CD14-positive monocyte (primary cell): ENCODE results near the gene TMEM178B. TPM values are rescaled to one million over a fixed set of nuclear protein-coding genes. Genes with fewer than 3 reads are reported as not detected.

Source experiments
- DNase-seq, 3 donors: peaks; one replicate each; pipeline ENCODE4 v3.0.0-alpha.2; 2011 to 2022
- H2AFZ ChIP-seq: 2 replicates; pipeline ENCODE4 v1.6.0; 2012; ENCODE audit warnings: mild to moderate bottlenecking, low read depth, low read length, inconsistent platforms; ENCODE audit not compliant: insufficient read depth, poor library complexity, severe bottlenecking
- H3K27ac ChIP-seq, 2 donors: 1 replicate in 1 of 2; 2 replicates in 1 of 2; pipeline ENCODE4 v1.5.1; 2012 to 2013; ENCODE audit warnings: low read length in 2 of 2, control low read depth in 1 of 2, inconsistent platforms in 1 of 2, low read depth in 1 of 2, mild to moderate bottlenecking in 1 of 2
- H3K27me3 ChIP-seq, 2 donors: one replicate each; pipeline versions ENCODE4 v1.6.0 to v1.6.1; 2011 to 2013; ENCODE audit warnings: low read length in 2 of 2; ENCODE audit not compliant: control insufficient read depth in 2 of 2, insufficient read depth in 2 of 2
- H3K36me3 ChIP-seq, 2 donors: replicated peaks in 1 of 2; 1 replicate in 1 of 2; 2 replicates in 1 of 2; pipeline versions ENCODE4 v1.5.1 to v1.6.1; 2012 to 2013; ENCODE audit warnings: low read length in 2 of 2, control low read depth in 1 of 2, inconsistent platforms in 1 of 2, mild to moderate bottlenecking in 1 of 2; ENCODE audit not compliant: insufficient read depth in 2 of 2, control insufficient read depth in 1 of 2
- H3K4me1 ChIP-seq, 2 donors: 1 replicate in 1 of 2; 2 replicates in 1 of 2; pipeline versions ENCODE4 v1.5.1 to v1.6.1; 2012 to 2013; ENCODE audit warnings: low read length in 2 of 2, control low read depth in 1 of 2, inconsistent platforms in 1 of 2, mild to moderate bottlenecking in 1 of 2, moderate library complexity in 1 of 2; ENCODE audit not compliant: insufficient read depth in 2 of 2, control insufficient read depth in 1 of 2
- H3K4me2 ChIP-seq: replicated peaks from 2 replicates; pipeline ENCODE3; 2012; ENCODE audit warnings: low read length, moderate library complexity, mild to moderate bottlenecking; ENCODE audit not compliant: poor library complexity, severe bottlenecking; ENCODE audit errors: extremely low read depth
- H3K4me3 ChIP-seq, 3 experiments: fragments of 200-600 bp in 1 of 3; sonication (generic) in 1 of 3; replicated peaks in 1 of 3; 1 replicate in 2 of 3; 2 replicates in 1 of 3; pipeline ENCODE4 v1.5.1; 2011 to 2013; ENCODE audit warnings: low read length in 3 of 3, mild to moderate bottlenecking in 3 of 3, control low read depth in 2 of 3, low read depth in 2 of 3, inconsistent platforms in 1 of 3, moderate library complexity in 1 of 3
- H3K79me2 ChIP-seq: 2 replicates; pipeline ENCODE4 v1.6.0; 2012; ENCODE audit warnings: mild to moderate bottlenecking, control low read depth, inconsistent platforms, low read length, moderate library complexity; ENCODE audit not compliant: insufficient read depth
- H3K9ac ChIP-seq: 2 replicates; pipeline ENCODE4 v1.6.0; 2017; ENCODE audit warnings: low read length, mild to moderate bottlenecking; ENCODE audit not compliant: insufficient read depth, poor library complexity, severe bottlenecking
- H3K9me3 ChIP-seq, 2 donors: replicated peaks in 1 of 2; 1 replicate in 1 of 2; 2 replicates in 1 of 2; pipeline versions ENCODE4 v1.5.1 to v1.6.1; 2012 to 2013; ENCODE audit warnings: low read length in 2 of 2, control low read depth in 1 of 2; ENCODE audit not compliant: control insufficient read depth in 1 of 2, insufficient read depth in 1 of 2
- H4K20me1 ChIP-seq: 2 replicates; pipeline ENCODE4 v1.6.0; 2012; ENCODE audit warnings: mild to moderate bottlenecking, low read length, control low read depth, moderate library complexity; ENCODE audit not compliant: insufficient read depth
- H3K27ac Mint-ChIP-seq, 7 donors: one replicate each; pipeline ENCODE4 v1.8.0; 2020; ENCODE audit warnings: mild to moderate bottlenecking in 7 of 7, mixed read lengths in 7 of 7, moderate library complexity in 6 of 7, inconsistent platforms in 2 of 7
- H3K27me3 Mint-ChIP-seq, 3 donors: one replicate each; pipeline ENCODE4 v1.8.0; 2021 to 2022; ENCODE audit warnings: low read depth in 3 of 3, mild to moderate bottlenecking in 3 of 3, mixed read lengths in 3 of 3, moderate library complexity in 3 of 3, inconsistent platforms in 1 of 3
- H3K36me3 Mint-ChIP-seq, 2 donors: one replicate each; pipeline ENCODE4 v1.8.0; 2020; ENCODE audit warnings: mixed read lengths in 2 of 2, inconsistent platforms in 1 of 2, mild to moderate bottlenecking in 1 of 2
- H3K4me1 Mint-ChIP-seq: one replicate; pipeline ENCODE4 v1.8.0; 2020; ENCODE audit warnings: mild to moderate bottlenecking, mixed read lengths
- H3K4me3 Mint-ChIP-seq, 2 donors: one replicate each; pipeline ENCODE4 v1.8.0; 2020; ENCODE audit warnings: mild to moderate bottlenecking in 2 of 2, mixed read lengths in 2 of 2, moderate library complexity in 1 of 2
- H3K9me3 Mint-ChIP-seq, 7 donors: one replicate each; pipeline ENCODE4 v1.8.0; 2020 to 2022; ENCODE audit warnings: mixed read lengths in 7 of 7, mild to moderate bottlenecking in 6 of 7, moderate library complexity in 6 of 7, inconsistent platforms in 2 of 7
- WGBS: methylation state at CpG from one replicate; pipeline ENCODE4 v1.1.5; 2013; ENCODE audit warnings: missing lambda C conversion rate; ENCODE audit not compliant: insufficient coverage; 5-methylcytosine and 5-hydroxymethylcytosine counted together
- intact Hi-C, 2 donors: fragments of 100-400 bp; cut with micrococcal nuclease; formaldehyde crosslinking; loops; one replicate each; pipeline versions ENCODE4 v1.15.0 to v1.15.1; 2023
- polyA plus RNA-seq, 3 donors: library from polyadenylated mRNA; depleted of rRNA in 1 of 3; unstranded in 2 of 3; stranded (reverse) in 1 of 3; fragments of 300-500 nt in 2 of 3; fragments of >200 nt in 1 of 3; fragmentation: Illumina TruSeq in 2 of 3; gene quantifications; 1 replicate in 2 of 3; 2 replicates in 1 of 3; pipeline ENCODE4 v1.2.3, GENCODE V29; 2012 to 2021
- TF ChIP-seq, protein P1 (sequence below): fragments of 200-600 bp; IDR thresholded peaks from one replicate; pipeline ENCODE4 v1.8.0; 2022; ENCODE audit warnings: antibody characterized with exemption, mild to moderate bottlenecking

Gene TMEM178B
- polyA plus RNA-seq, 3 donors = not detected

DNA sequence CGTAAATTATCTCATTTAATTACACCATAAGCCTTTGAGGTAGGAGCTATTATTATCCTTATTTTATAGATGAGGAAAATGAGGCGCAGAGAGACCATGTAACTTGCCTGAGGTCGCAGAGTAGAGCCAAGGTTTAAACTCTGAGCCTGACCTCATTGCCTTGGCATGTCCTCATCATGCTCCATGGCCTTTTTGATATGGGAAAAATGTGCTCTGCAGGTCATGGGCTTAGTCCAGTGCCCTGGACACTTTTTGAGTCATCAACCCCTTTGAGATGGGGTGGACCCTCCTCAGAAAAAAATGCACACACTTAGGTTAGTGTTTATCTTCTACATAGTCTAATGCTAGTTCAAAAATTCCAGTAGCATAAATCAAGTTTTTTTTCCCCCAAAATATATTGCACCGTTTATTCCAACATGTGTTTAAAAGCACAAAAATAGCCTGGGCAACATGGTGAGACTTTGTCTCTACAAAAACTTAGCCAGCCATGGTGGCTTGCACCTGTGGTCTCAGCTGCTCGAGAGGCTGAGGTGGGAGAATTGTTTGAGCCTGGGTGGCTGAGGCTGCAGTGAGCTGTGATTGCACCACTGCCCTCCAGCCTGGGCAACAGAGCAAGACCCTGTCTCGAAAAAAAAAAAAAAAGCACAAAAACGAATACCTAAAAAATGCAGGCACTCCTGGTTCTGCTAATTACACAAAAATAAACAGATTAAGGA is 28.6 kb upstream of the TMEM178B start:
- no peaks in the 10 kb centered on the region for H3K36me3 Mint-ChIP-seq

DNA sequence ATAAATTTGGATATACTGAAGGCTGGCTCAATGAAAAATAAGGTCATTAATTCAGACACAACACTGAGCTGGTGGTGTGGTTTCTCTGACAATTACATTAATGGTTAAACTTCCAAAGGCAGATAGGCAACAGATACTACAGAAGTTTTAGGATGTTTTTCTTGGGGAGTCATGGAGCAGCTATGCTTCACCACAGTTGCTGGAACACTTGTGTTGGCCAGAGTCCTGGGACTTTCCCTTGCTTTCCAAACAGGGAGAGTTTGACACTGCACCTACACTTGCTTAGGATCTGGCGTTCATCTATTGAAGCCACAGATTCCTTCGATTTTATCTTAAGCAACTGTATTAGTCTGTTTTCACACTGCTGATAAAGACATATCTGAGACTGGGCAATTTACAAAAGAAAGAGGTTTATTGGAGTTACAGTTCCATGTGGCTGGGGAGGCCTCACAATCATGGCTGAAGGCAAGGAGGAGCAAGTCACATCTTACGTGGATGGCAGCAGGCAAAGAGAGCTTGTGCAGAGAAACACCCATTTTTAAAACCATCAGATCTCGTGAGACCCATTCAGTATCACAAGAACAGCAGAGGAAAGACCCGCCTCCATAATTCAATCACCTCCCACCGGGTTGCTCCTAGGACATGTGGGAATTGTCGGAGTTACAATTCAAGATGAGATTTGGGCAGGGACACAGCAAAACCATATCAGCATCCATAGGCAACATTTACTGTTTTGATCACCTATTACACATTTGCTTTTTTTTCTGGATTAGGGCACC is 27.8 kb upstream of the TMEM178B start:
- TF ChIP-seq, protein P1, sequence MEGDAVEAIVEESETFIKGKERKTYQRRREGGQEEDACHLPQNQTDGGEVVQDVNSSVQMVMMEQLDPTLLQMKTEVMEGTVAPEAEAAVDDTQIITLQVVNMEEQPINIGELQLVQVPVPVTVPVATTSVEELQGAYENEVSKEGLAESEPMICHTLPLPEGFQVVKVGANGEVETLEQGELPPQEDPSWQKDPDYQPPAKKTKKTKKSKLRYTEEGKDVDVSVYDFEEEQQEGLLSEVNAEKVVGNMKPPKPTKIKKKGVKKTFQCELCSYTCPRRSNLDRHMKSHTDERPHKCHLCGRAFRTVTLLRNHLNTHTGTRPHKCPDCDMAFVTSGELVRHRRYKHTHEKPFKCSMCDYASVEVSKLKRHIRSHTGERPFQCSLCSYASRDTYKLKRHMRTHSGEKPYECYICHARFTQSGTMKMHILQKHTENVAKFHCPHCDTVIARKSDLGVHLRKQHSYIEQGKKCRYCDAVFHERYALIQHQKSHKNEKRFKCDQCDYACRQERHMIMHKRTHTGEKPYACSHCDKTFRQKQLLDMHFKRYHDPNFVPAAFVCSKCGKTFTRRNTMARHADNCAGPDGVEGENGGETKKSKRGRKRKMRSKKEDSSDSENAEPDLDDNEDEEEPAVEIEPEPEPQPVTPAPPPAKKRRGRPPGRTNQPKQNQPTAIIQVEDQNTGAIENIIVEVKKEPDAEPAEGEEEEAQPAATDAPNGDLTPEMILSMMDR = no peak
- no peak overlapping the region for H3K9ac ChIP-seq
- Mint-ChIP-seq H3K27ac (no peak overlapping the region), H3K9me3 (peaks cover 0 to 2% (median 1%) of the 10 kb centered on the region in 7 donors), H3K36me3 (no peaks in the 10 kb centered on the region), H3K4me3 (no peak overlapping the region), H3K27me3 (peaks cover 7 to 21% (median 9%) of the 10 kb centered on the region in 3 donors), H3K4me1 (no peaks in the 10 kb centered on the region)
- H3K4me2 ChIP-seq = no peak overlapping the region
- DNase-seq = no peak
- H2AFZ ChIP-seq = no peak overlapping the region
- no peak overlapping the region for H3K4me3 ChIP-seq
- no peak overlapping the region for H3K27ac ChIP-seq
- H4K20me1 ChIP-seq = no peaks in the 10 kb centered on the region
- WGBS = 100% methylated on average over 1 of the region's 7 CpGs
- H3K4me1 ChIP-seq = no peaks in the 10 kb centered on the region
- H3K27me3 ChIP-seq = peaks cover 0 to 5% of the 10 kb centered on the region in 2 donors
- intact Hi-C loops = no loop called here
- no peaks in the 10 kb centered on the region for H3K9me3 ChIP-seq
- H3K36me3 ChIP-seq = no peaks in the 10 kb centered on the region
- H3K79me2 ChIP-seq = no peaks in the 10 kb centered on the region

More for the DNA sequence above, 28.6 kb upstream of the TMEM178B start:
- no peaks in the 10 kb centered on the region for H3K36me3 ChIP-seq
- Mint-ChIP-seq H3K4me3 (no peak overlapping the region), H3K9me3 (peaks cover 0 to 2% (median 0%) of the 10 kb centered on the region in 7 donors), H3K27ac (no peak overlapping the region), H3K27me3 (peaks cover 7 to 21% (median 9%) of the 10 kb centered on the region in 3 donors), H3K4me1 (no peaks in the 10 kb centered on the region)
- no peak for DNase-seq
- intact Hi-C loops = no loop called here
- H3K79me2 ChIP-seq = no peaks in the 10 kb centered on the region
- no peak overlapping the region for H3K4me2 ChIP-seq
- peaks cover 0 to 5% of the 10 kb centered on the region in 2 donors for H3K27me3 ChIP-seq
- 50% methylated on average over 2 of the region's 7 CpGs for WGBS
- H3K4me3 ChIP-seq = no peak overlapping the region
- H3K27ac ChIP-seq = no peak overlapping the region
- TF ChIP-seq, protein P1 = no peak
- no peak overlapping the region for H2AFZ ChIP-seq
- no peak overlapping the region for H3K9ac ChIP-seq
- H4K20me1 ChIP-seq = no peaks in the 10 kb centered on the region
- H3K4me1 ChIP-seq = no peaks in the 10 kb centered on the region
- H3K9me3 ChIP-seq = no peaks in the 10 kb centered on the region
